Osteocyte (in vitro differentiated cells): ENCODE data around the gene NFIA. TPM values are rescaled to one million over a fixed set of nuclear protein-coding genes. Genes with fewer than 3 reads are reported as not detected.

ENCODE experiments used
- DNase-seq: peaks from one replicate; pipeline ENCODE4 v3.0.0; 2021; ENCODE audit warnings: mixed read lengths; ENCODE audit not compliant: unreplicated experiment; ENCODE audit errors: extremely low spot score
- H3K27ac Mint-ChIP-seq: one replicate; pipeline ENCODE4 v1.8.0; 2021; ENCODE audit warnings: mild to moderate bottlenecking, mixed read lengths; ENCODE audit not compliant: unreplicated experiment
- H3K27me3 Mint-ChIP-seq: one replicate; pipeline ENCODE4 v1.8.0; 2021; ENCODE audit warnings: mixed read lengths; ENCODE audit not compliant: unreplicated experiment
- H3K36me3 Mint-ChIP-seq: one replicate; pipeline ENCODE4 v1.8.0; 2021; ENCODE audit warnings: mixed read lengths; ENCODE audit not compliant: unreplicated experiment
- H3K4me1 Mint-ChIP-seq: one replicate; pipeline ENCODE4 v1.8.0; 2021; ENCODE audit warnings: mixed read lengths; ENCODE audit not compliant: unreplicated experiment
- H3K4me3 Mint-ChIP-seq: one replicate; pipeline ENCODE4 v1.8.0; 2021; ENCODE audit warnings: mild to moderate bottlenecking, moderate library complexity, mixed read lengths; ENCODE audit not compliant: unreplicated experiment
- H3K9me3 Mint-ChIP-seq: one replicate; pipeline ENCODE4 v1.8.0; 2021; ENCODE audit warnings: mixed read lengths; ENCODE audit not compliant: unreplicated experiment
- total RNA-seq: library from RNA; stranded (reverse); gene quantifications from 2 replicates; pipeline ENCODE4 v1.2.1, GENCODE V29; 2021
- TF ChIP-seq, protein P1 (sequence below): fragments of 200-600 bp; sonication (generic); IDR thresholded peaks from 2 replicates; pipeline ENCODE4 v1.5.0; 2021; ENCODE audit warnings: antibody characterized with exemption, mild to moderate bottlenecking, moderate library complexity

Gene NFIA
- total RNA-seq, 1 donor from 2014 or later, result 46.7 TPM

DNA sequence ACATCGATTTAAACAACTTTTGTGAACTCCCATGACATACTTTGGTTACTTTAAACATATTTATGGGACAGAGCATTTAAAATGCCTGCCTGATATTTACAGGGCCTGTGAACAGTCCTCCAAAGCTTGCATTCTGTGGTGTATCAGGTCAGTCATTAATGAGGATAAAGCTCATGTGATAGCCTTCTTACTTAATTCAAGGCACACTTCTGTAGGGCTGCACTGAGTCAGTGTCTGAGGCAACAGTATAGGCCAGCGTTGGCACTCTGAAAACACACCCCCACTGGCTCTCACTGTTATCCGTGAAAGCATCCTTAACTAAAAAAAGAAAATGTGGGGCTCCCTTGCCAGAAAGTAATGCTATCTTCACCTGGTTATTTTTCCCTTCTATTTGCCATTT, 200.0 kb downstream of the NFIA start:
- H3K9me3 Mint-ChIP-seq, result no peaks in the 10 kb centered on the region
- no peak overlapping the region for H3K27ac Mint-ChIP-seq
- TF ChIP-seq, protein P1, sequence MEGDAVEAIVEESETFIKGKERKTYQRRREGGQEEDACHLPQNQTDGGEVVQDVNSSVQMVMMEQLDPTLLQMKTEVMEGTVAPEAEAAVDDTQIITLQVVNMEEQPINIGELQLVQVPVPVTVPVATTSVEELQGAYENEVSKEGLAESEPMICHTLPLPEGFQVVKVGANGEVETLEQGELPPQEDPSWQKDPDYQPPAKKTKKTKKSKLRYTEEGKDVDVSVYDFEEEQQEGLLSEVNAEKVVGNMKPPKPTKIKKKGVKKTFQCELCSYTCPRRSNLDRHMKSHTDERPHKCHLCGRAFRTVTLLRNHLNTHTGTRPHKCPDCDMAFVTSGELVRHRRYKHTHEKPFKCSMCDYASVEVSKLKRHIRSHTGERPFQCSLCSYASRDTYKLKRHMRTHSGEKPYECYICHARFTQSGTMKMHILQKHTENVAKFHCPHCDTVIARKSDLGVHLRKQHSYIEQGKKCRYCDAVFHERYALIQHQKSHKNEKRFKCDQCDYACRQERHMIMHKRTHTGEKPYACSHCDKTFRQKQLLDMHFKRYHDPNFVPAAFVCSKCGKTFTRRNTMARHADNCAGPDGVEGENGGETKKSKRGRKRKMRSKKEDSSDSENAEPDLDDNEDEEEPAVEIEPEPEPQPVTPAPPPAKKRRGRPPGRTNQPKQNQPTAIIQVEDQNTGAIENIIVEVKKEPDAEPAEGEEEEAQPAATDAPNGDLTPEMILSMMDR, result no peak
- H3K4me3 Mint-ChIP-seq, result no peak overlapping the region
- no peak for DNase-seq
- H3K36me3 Mint-ChIP-seq, result peaks cover under 1% of the 10 kb centered on the region
- H3K4me1 Mint-ChIP-seq, result peaks cover 42% of the 10 kb centered on the region
- H3K27me3 Mint-ChIP-seq, result no peaks in the 10 kb centered on the region

DNA sequence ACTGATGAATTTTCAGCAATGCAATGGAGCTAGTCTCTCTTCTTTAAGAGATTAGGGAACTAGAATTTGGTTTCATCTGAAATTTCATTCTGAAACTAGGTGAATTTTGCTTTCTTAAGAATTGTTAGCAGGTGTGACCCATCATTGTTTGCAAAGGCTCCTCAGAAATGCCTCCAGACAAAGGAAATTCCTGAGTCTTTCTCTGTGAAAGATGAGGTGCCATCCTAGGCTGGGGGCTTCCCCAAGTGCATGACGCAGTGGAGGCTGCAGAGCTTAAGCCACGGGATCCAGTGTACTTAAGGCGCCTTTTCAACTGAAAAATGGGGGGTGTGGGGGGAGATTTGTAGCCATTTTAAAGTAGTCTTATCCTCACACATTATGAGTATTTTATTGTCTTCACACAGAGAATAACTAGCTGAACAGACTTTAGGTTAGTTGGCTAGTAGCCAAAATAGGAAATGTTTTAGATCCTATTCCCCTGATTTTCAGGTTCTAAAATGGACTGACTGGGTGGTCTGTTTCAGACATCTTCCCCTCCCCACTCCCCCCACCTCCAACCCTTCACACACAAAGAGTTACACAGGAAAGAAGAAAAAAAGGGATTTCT, 202.0 kb downstream of the NFIA start:
- Mint-ChIP-seq H3K9me3 (no peaks in the 10 kb centered on the region), H3K4me1 (peaks cover 50% of the 10 kb centered on the region), H3K4me3 (no peak overlapping the region), H3K27me3 (no peaks in the 10 kb centered on the region), H3K36me3 (no peaks in the 10 kb centered on the region), H3K27ac (no peak overlapping the region)
- no peak for DNase-seq
- TF ChIP-seq, protein P1, result no peak

DNA sequence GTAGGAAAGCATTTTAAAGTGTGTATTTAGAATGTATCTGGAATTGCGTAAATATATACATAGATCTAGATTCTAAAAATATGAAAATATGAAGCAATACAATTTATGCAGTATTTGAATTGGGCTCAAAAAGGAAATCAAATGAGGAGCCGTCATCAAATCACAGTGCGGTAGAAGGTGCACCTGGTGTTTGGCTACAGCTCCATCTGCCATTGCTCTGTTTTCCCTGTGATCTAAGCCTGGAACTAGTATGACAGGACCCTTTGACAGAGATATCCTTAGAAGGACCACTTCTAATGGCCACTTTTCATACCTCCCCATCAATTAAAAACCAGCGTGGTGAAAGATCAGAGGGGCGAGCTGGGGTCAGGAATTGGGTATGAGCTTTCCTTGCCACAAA, 202.6 kb downstream of the NFIA start:
- no peak overlapping the region for H3K27ac Mint-ChIP-seq
- H3K27me3 Mint-ChIP-seq, result no peaks in the 10 kb centered on the region
- no peak for DNase-seq
- TF ChIP-seq, protein P1, result no peak
- no peak overlapping the region for H3K4me3 Mint-ChIP-seq
- H3K4me1 Mint-ChIP-seq, result peaks cover 48% of the 10 kb centered on the region
- no peaks in the 10 kb centered on the region for H3K9me3 Mint-ChIP-seq
- no peaks in the 10 kb centered on the region for H3K36me3 Mint-ChIP-seq

DNA sequence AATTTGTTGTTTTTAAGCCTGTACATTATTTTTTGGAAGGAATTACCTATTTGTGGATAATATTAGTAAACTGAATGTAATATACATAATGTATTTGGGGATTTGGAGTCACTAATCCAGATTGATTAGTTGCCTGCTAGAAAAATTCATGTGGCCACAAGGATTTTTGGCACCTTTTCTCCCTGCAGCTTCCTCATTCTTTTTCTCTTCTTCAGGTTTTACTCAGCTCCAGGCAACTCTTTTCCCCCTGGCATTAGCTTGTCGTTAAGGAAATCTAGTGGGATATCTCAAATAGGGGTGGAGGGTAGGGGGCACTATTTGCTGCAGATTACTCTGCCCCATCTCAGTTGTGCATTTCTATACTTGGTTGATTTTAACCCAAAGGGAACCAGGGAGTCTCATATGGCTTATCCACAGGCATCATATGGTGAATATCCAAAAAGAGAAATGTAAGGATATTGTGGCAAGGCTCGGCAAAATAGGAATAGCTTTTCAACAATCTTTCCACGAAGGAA, 203.1 kb downstream of the NFIA start:
- no peak overlapping the region for H3K27ac Mint-ChIP-seq
- TF ChIP-seq, protein P1, result no peak
- H3K4me3 Mint-ChIP-seq, result no peak overlapping the region
- no peaks in the 10 kb centered on the region for H3K27me3 Mint-ChIP-seq
- peaks cover 45% of the 10 kb centered on the region for H3K4me1 Mint-ChIP-seq
- H3K36me3 Mint-ChIP-seq, result no peaks in the 10 kb centered on the region
- no peak for DNase-seq
- no peaks in the 10 kb centered on the region for H3K9me3 Mint-ChIP-seq

DNA sequence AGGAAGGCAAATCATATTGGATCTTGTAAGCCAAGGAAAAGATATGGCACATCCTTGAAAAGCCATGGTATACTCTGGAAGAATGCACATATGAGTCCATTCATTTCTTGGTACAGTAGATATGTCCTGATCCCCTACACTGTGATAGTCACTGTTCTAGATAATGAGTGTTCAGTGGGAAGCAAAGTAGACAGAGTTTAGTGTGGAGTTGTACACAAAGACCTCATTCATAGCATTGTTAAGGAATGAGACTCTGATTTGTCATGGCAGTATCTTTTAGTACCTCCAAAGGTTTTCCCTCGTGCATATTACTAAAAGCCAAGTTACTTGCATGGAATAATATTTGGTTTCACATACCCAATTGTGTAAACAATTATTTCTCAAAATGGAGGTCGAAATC, 204.7 kb downstream of the NFIA start:
- no peaks in the 10 kb centered on the region for H3K9me3 Mint-ChIP-seq
- DNase-seq, result no peak

More for the DNA sequence above, 204.7 kb downstream of the NFIA start:
- Mint-ChIP-seq H3K4me1 (peaks cover 42% of the 10 kb centered on the region), H3K27me3 (no peaks in the 10 kb centered on the region), H3K27ac (peak overlapping the region; percentile 81), H3K36me3 (peaks cover 8% of the 10 kb centered on the region), H3K4me3 (no peak overlapping the region)
- TF ChIP-seq, protein P1, result no peak
